Measurements from ENCODE around the gene TNFAIP2. TPM values are rescaled to one million over a fixed set of nuclear protein-coding genes. Genes with fewer than 3 reads are reported as not detected.

The TNFAIP2 gene
- total and polyA plus RNA-seq, 9 of the 15 experiments (the other 6 are each of a cell fraction or from before 2014, with no cell fraction given): 22.6 to 68.6 (median 44.6) TPM

- FAIRE-seq (no peak), ATAC-seq (peak; percentile 67), DNase-seq (ENCODE audit: extremely low read depth in 1 of 4, low spot score in 3 of 4) (peak in 2 of 4 experiments; percentile 32 to 41)
- intact Hi-C loops (cut with micrococcal nuclease): loop anchor here (1.0 kb wide), 1 partner anchor 150 kb away; no protein-coding TSS in a partner anchor
- BruUV-seq (replicated peaks): no TSS peak
- peaks cover 11 to 25% of the 10 kb centered on the region in 2 experiments; a peak in 4 of 5 replicates for H3K4me1 ChIP-seq (replicated peaks in 1 of 2; ENCODE audit: control insufficient read depth in 2 of 2, insufficient read depth in 2 of 2, low read length in 2 of 2)
- no peak overlapping the region for H3K4me3 ChIP-seq
- H2AFZ ChIP-seq (ENCODE audit: low read depth, low read length): no peak overlapping the region
- H3K9me1 ChIP-seq (ENCODE audit: control insufficient read depth, insufficient read depth, low read length): no peaks in the 10 kb centered on the region
- H3K27me3 ChIP-seq (ENCODE audit: control insufficient read depth in 2 of 2, insufficient read depth in 2 of 2, low read length in 2 of 2): no peaks in the 10 kb centered on the region
- H3K79me2 ChIP-seq (ENCODE audit: control insufficient read depth, insufficient read depth, low read length): no peaks in the 10 kb centered on the region
- H4K20me1 ChIP-seq (replicated peaks; ENCODE audit: control insufficient read depth, insufficient read depth, low read length): no peaks in the 10 kb centered on the region
- H3K27ac ChIP-seq (ENCODE audit: extremely low read depth, low read depth, low read length): no peak overlapping the region
- ChIA-PET POLR2A (interaction anchor here (0.6 to 1.0 kb wide), 3 partner anchors 8 to 152 kb away, joined by 3 read pairs; no protein-coding TSS in a partner anchor), CTCF (ENCODE audit: low intra/inter-chr PET ratio) (interaction anchor here (1.0 to 2.3 kb wide), 4 partner anchors 19 to 151 kb away, joined by 3 to 11 read pairs (median 6); partner anchors contain the start of gene TNFAIP2)
- no peak overlapping the region; a peak in 1 of 4 replicates for H3K9ac ChIP-seq (ENCODE audit: insufficient read depth in 1 of 2, low read depth in 2 of 2, low read length in 2 of 2)
- in situ Hi-C loops (cut with MboI): no loop called here
- H3K36me3 ChIP-seq (ENCODE audit: control insufficient read depth, insufficient read depth, low read length): no peaks in the 10 kb centered on the region
- H3K9me3 ChIP-seq (replicated peaks; ENCODE audit: control insufficient read depth, insufficient read depth, low read depth, low read length): no peaks in the 10 kb centered on the region
- no peak overlapping the region for H3K4me2 ChIP-seq (ENCODE audit: insufficient read depth, low read length)
- 17% methylated on average over 4 of the region's 4 CpGs for whole genome bisulfite sequencing (ENCODE audit: insufficient coverage, low coverage, missing lambda C conversion rate)
- no peak for TF ChIP-seq ZEB2 (IDR thresholded peaks at IDR 0.05)
- peak; percentile 20; the same call in 1 of the 2 replicates for TF ChIP-seq DEAF1 (CRISPR knock-in tag; IDR thresholded peaks at IDR 0.05)
- no peak for TF ChIP-seq ZC3H8 (IDR thresholded peaks at IDR 0.05)
- no peak for TF ChIP-seq ZBTB9 (CRISPR knock-in tag; IDR thresholded peaks at IDR 0.05)
- TF ChIP-seq ZBTB34 (CRISPR knock-in tag; IDR thresholded peaks at IDR 0.05): no peak
- peak; percentile 37 to 51 (median 38); a peak in 4 of 6 replicates for TF ChIP-seq CTCF (IDR thresholded peaks at IDR 0.05 in 2 of 3, conservative IDR thresholded peaks at IDR 0.05 in 1 of 3; ENCODE audit: insufficient read depth in 2 of 3, low read depth in 1 of 3, low read length in 3 of 3)
Measured at GRCh38 chr14:103142026-103142425, 18.8 kb downstream of the TNFAIP2 start.

All from K562 (cell line).